ENCODE measurements around the gene FOXL2. TPM values are rescaled to one million over a fixed set of nuclear protein-coding genes. Genes with fewer than 3 reads are reported as not detected.

The FOXL2 gene
- total RNA-seq, 2 donors from 2014 or later = 0.07 TPM; not detected in 1

DNA sequence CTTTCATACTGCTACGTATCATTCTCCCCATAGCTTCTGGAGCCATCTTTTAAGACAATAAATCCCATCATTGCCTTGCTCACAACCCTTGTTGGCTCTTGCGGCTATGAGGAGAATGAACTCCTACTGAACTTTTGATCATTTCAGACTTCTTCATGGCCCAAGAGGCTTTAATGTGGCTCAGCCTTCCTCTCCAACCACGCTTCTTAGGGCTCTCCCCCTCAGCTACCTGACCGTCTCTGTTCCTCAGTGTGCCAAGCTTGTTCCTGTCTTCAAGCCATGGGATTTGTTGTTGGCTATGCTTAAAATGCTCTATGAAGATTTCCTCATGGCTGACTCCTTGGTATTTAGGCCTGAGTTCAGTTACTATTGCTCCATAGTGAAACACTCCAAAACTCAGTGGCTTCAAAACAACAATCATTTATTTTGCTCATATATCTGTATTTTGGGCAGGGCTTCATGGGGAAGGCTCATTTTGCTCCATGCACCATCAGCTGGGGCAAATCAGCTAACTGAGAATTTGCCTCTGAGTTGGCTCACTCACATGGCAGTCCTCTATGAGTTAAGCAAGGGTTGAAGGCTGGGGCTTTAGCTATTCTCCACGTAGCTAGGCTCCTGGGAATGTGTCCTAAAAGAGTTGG lies 47.5 kb downstream of the FOXL2 start:
- intact Hi-C loops (cut with DNase I) = no loop called here
- no peaks in the 10 kb centered on the region for H3K36me3 ChIP-seq
- H3K4me3 ChIP-seq = no peak overlapping the region
- DNase-seq = no peak
- H3K27ac ChIP-seq = no peak overlapping the region
- no peak overlapping the region for H3K9ac ChIP-seq (ENCODE audit: low read depth in 2 of 2, low read length in 2 of 2)
- no peaks in the 10 kb centered on the region for H3K27me3 ChIP-seq
- no peak for TF ChIP-seq CTCF (IDR thresholded peaks at IDR 0.05)
- H3K9me3 ChIP-seq = no peaks in the 10 kb centered on the region
- H3K4me1 ChIP-seq = no peaks in the 10 kb centered on the region

DNA sequence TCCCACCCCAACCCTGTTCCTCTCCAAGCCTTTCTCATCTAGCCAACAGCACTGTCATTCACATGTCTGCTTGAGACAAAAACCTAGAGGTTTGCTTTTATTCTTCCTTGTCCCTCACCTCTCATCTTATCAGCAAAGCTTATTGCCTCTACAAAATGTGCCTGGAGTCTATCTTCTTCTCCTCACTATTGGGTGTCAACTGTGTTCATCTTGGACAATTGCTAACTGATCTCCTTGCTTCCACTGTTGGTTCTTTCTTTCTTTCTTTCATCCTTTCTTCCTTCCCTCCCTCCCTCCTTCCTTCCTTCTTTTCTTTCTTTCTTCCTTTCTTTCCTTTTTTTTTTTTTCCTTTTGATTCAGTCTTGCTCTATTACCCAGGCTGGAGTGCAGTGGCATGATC lies 48.2 kb downstream of the FOXL2 start:
- no peak overlapping the region for H3K9ac ChIP-seq (ENCODE audit: low read depth in 2 of 2, low read length in 2 of 2)

DNA sequence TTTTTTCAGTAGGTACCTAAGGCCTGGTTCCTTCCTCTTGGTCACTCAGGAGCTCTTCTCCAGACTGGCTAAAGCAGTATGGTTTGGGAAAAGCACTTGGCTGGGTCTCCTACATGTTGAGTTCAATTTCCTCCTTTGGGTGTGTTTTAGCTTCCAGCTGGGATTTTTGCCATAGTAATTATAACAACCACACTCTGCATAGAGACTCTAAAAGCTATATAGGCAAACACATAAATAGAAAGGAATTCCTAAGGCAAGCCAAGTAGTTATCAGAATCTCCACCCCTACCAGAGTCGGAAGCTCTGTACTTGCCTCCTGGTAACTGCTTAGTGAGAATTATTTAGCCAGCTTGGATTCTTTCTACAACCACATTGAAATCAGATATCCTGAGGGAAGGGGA lies 48.6 kb downstream of the FOXL2 start:
- Histone ChIP-seq H3K27ac (peak overlapping the region; percentile 42), H3K9me3 (no peaks in the 10 kb centered on the region), H3K4me1 (no peaks in the 10 kb centered on the region), H3K9ac (ENCODE audit: low read depth in 2 of 2, low read length in 2 of 2) (no peak overlapping the region), H3K4me3 (no peak overlapping the region), H3K36me3 (no peaks in the 10 kb centered on the region), H3K27me3 (no peaks in the 10 kb centered on the region)
- peak; percentile 38 for DNase-seq
- TF ChIP-seq CTCF (IDR thresholded peaks at IDR 0.05) = no peak
- intact Hi-C loops (cut with DNase I) = no loop called here

More for the DNA sequence above, 48.2 kb downstream of the FOXL2 start:
- Histone ChIP-seq H3K9me3 (no peaks in the 10 kb centered on the region), H3K27me3 (no peaks in the 10 kb centered on the region), H3K4me3 (no peak overlapping the region), H3K36me3 (no peaks in the 10 kb centered on the region), H3K27ac (peak overlapping the region; percentile 42), H3K4me1 (no peaks in the 10 kb centered on the region)
- TF ChIP-seq CTCF (IDR thresholded peaks at IDR 0.05) = no peak
- no peak for DNase-seq
- intact Hi-C loops (cut with DNase I) = no loop called here

Other genes with a start within 250 kb of the FOXL2 start
- 10 to 100 TPM; 43.4 to 51.5 TPM for gene PIK3CB, start 112.2 kb downstream of the FOXL2 start, total RNA-seq
- not detected for gene FOXL2NB, start 80 bp upstream of the FOXL2 start, total RNA-seq
- gene PRR23A, start 59.1 kb upstream of the FOXL2 start, total RNA-seq = not detected
- gene PRR23B, start 73.8 kb upstream of the FOXL2 start, total RNA-seq = not detected
- gene PRR23C, start 97.8 kb upstream of the FOXL2 start, total RNA-seq = not detected